Measurements from ENCODE around the gene PELI2.

PELI2 gene

GRCh38 chr14:56117765-56118610 is at the start of gene PELI2:
Gene PELI2, plus strand, starts transcription at chr14:56118411. Its CDS starts 250 bp downstream, at chr14:56118661.
- peak; percentile 78 to 83 for DNase-seq

- DNase-seq = no peak
Measured at GRCh38 chr14:56073799-56074198, 44.4 kb upstream of the PELI2 start.

GRCh38 chr14:56075301-56075700 is 42.9 kb upstream of the PELI2 start:
- DNase-seq = no peak

GRCh38 chr14:56081139-56081538 is 37.1 kb upstream of the PELI2 start:
- no peak for DNase-seq

GRCh38 chr14:56082880-56083279 is 35.3 kb upstream of the PELI2 start:
- DNase-seq = no peak

- no peak for DNase-seq
Measured at GRCh38 chr14:56085471-56085870, 32.7 kb upstream of the PELI2 start.

- peak; percentile 60 to 78 for DNase-seq
Measured at GRCh38 chr14:56087671-56088471, 30.3 kb upstream of the PELI2 start.

GRCh38 chr14:56088941-56089340 is 29.3 kb upstream of the PELI2 start:
- DNase-seq = no peak

GRCh38 chr14:56092763-56093162 is 25.4 kb upstream of the PELI2 start:
- DNase-seq = no peak

GRCh38 chr14:56094076-56094475 is 24.1 kb upstream of the PELI2 start:
- no peak for DNase-seq

- DNase-seq = no peak
Measured at GRCh38 chr14:56098021-56098420, 20.2 kb upstream of the PELI2 start.

GRCh38 chr14:56099081-56099797 is 19.0 kb upstream of the PELI2 start:
- no peak for DNase-seq

- no peak for DNase-seq
Measured at GRCh38 chr14:56100556-56100955, 17.7 kb upstream of the PELI2 start.

- no peak for DNase-seq
Measured at GRCh38 chr14:56102941-56103340, 15.3 kb upstream of the PELI2 start.

- no peak for DNase-seq
Measured at GRCh38 chr14:56107615-56108014, 10.6 kb upstream of the PELI2 start.

- no peak for DNase-seq
Measured at GRCh38 chr14:56108057-56108456, 10.2 kb upstream of the PELI2 start.

GRCh38 chr14:56112781-56113180 is 5.4 kb upstream of the PELI2 start:
- no peak for DNase-seq

- DNase-seq = no peak
Measured at GRCh38 chr14:56115334-56115870, 2.8 kb upstream of the PELI2 start.

- no peak for DNase-seq
Measured at GRCh38 chr14:56115976-56116893, 2.0 kb upstream of the PELI2 start.

GRCh38 chr14:56118611-56119181 is 485 bp downstream of the PELI2 start:
- DNase-seq = no peak

GRCh38 chr14:56119201-56119981 is 1.2 kb downstream of the PELI2 start:
- no peak for DNase-seq

All from NCI-H187 (cell line).